NCI-H128 (cell line): ENCODE data around the gene RNF213.

Experiments used
- DNase-seq: peaks from one replicate; lab custom pipeline; 2025; ENCODE audit not compliant: unreplicated experiment; lab: John Stamatoyannopoulos, UW

The RNF213 gene

DNA sequence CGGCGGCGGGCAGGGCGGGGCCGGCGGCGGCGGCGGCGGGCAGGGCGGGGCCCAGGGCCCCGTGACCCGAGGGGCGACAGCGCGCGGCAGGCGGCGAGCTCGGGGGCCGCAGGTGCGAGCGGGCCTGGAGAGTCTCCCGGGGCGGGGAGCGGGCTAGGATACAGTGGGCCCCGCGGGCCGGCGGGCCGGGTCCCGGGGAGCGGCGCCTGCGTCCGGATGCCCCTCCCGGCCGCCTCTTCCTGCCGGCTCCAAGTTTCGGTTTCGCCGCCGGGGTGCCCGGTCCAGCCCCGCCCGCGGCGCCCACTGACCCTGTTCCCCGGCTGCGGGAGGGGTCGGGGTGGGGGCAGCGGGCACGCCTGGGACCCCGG lies at the start of gene RNF213:
RNF213 (plus strand) TSS at position 62 of the 368 bp plus-strand sequence. CDS start 2,830 bp downstream, outside the sequence.
- no peak for DNase-seq

GRCh38 chr17:80212109-80212508 lies 48.5 kb upstream of the RNF213 start:
- no peak for DNase-seq

DNA sequence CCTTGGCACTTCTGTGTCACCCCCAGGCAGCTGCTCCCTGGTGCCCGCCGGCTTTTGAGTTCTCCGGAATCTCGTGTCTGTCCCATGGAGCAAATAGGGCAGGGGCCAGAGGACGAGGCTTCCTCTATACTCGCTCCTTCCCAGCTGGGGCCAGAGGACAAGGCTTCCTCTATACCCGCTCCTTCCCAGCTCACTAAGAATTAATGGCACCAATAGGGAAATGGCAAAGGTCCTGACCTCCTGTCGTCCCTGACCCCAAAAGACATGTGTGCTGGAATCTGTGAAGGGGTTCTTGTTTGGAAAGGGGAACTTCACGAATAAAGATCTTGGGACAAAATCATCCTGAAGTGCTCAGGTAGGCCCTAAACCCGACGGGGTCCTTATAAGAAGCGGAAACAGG lies 48.1 kb upstream of the RNF213 start:
- no peak for DNase-seq

DNA sequence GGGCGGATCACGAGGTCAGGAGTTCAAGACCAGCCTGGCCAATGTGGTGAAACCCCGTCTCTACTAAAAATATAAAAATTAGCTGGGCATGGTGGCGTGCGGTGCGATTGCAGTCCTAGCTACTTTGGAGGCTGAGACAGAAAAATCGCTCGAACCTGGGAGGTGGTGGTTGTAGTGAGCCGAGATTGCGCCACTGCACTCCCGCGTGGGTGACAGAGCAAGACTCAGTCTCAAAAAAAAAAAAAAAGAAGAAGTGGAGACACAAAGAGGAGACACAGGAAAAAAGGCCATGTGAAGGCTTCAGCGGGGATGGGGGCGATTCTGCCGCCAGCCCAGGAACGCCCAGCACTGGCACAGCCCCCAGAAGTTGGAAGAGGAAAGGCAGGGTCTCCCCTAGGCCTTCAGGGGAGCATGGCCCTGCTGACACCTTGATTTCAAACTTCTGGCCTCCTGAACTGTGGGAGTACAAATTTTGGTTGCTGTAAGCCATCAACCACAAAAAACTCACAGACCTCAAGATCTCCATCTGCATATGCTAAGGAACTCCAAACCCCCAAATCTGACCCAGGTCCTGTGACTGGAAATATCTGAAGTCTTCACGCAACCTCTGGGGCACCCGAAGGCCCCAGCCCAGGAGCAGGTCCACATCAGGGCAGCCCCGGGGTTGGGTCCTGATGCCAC lies 47.5 kb upstream of the RNF213 start:
- DNase-seq = no peak

GRCh38 chr17:80213643-80213975 lies 47.0 kb upstream of the RNF213 start:
- no peak for DNase-seq

- DNase-seq = no peak
These were observed 46.4 kb upstream of the RNF213 start for GRCh38 chr17:80214012-80214877.

DNA sequence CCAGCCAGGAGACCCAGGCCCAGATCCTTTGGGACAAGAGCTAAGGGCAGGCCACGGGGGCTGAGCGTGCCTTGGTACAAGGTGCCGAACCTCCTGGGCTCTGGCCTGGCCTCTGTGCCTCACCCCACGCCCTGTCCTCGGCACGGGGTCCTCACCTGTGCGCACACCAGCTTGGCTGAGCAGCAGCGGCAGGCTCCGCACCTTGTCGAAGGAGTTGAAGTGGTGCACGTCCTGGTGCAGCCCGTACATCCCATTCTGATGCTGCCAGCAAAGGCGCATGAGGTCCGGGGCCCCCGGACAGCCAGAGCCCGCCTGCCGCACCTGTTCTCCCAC lies 45.8 kb upstream of the RNF213 start:
- DNase-seq = no peak

DNA sequence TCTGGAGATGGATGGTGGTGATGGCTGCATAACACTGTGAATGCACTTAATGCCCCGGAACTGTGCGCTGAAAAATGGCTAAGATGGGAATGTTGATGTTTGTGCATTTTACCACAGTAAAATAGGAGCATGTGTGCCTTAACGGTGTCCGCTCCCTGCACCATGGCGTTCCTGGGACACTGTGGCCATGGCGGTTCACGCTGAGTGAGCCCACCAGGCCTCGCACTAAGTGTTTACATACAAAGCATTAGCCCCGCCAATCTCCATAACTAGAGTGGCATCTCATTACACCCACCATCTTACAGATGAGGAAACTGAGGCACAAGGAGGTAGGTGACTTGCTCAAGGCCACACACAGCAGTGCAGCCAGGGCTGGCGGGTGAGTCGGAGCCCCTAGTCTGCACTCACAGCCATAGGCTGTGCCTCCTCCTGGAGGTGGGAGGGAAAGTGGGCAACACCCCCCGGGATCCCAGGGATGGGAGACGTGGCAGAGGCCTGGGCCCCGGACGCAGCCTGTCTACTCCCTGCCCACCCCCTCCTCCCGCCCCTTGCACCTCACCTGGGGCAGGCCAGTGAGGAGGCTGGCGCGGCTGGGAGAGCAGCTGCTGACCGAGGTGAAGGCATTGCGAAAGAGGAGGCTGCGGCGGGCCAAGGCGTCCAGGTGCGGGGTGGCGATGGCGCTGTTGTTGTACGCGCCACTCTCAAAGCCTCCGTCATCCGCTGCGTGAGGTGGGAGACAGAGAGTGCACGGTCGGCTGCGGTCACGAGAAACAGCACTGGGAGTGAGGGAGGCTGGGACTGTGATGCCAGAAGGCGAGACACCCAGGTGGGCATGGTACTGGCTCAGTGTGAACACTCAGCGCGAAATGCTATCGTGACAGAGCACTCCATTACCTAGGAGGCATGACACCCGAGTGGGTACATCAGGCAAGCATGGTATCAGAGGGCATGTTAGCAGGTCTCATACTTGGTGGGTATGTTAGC lies 43.9 kb upstream of the RNF213 start:
- no peak for DNase-seq

DNA sequence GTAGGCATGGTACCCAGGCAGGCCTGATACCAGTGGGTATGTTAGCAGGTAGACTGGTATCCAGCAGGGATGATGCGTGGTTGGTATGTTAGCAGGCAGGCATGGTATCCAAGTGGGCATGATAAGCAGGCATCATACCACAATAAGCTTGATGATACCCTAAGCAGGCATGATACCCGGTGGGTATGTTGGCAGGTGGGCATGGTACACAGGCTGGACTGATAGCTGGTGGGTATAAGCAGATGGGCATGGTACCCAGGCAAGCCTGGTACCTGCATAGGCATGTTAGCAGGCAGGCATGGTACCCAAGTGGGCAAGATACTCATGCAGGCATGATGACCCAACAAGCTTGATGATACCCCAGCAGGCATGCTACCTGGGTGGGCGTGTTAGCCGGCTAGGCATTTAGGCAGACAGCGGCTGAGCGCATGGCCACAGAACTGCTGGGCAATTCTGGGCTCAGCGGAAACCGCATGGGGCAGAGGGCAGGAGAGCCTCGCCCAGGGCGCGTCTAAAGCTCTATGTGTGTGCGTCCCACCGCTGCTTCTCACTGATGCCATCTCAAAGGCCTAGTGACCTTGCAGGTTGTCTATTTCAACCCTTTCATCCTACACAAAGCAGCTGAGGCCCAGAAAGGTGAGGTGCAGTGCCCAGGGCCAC lies 42.8 kb upstream of the RNF213 start:
- no peak for DNase-seq

DNA sequence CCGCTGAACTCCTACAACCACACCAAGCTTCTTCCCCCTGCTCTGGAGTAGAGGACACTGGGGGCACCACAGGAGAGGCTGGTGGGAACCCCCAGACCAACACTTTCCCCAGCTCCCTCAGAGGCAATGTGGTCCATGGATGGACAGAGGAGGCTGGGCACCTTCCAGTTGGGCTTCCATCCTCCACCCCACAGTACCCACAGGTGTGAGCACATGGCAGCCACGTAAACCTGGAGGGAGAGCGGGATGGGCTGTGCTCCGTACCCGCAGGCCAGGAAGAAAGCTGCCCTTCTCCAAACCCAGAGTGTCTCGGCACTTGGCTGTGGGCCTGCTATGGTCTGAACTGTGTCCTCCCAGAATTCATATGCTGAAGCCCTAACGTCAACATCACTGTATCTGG lies 42.3 kb upstream of the RNF213 start:
- DNase-seq = no peak

- peak; percentile 48 for DNase-seq
These were observed 41.5 kb upstream of the RNF213 start for GRCh38 chr17:80219013-80219762.

GRCh38 chr17:80219763-80220053 lies 40.9 kb upstream of the RNF213 start:
- DNase-seq = no peak

- DNase-seq = no peak
These were observed 40.5 kb upstream of the RNF213 start, which contains the start of the genes SGSH and SLC26A11 for GRCh38 chr17:80220054-80220735. Gene SGSH, minus strand, starts transcription at chr17:80220333. Its CDS starts 20 bp downstream, at chr17:80220313. Gene SLC26A11, plus strand, starts transcription at chr17:80220427. Its CDS starts 1,134 bp downstream, at chr17:80221561.

DNA sequence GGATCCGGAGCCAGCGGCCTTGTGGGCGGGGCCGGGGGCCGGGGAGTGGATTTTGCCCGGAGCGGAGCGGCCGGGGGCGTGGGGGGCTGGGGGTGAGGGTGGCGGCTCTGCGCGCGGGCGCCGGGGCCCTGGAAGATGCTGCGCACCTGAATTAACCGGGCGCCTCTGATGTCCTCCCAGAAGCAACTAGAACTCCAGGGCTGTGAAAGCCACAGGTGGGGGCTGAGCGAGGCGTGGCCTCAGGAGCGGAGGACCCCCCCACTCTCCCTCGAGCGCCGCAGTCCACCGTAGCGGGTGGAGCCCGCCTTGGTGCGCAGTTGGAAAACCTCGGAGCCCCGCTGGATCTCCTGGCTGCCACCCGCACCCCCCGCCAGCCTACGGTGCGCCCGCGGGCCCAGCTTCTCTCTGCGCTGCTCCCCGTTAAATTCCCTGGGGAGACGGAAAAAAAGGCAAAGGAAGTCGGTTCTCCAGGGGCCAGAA lies 39.9 kb upstream of the RNF213 start:
- DNase-seq = no peak

DNA sequence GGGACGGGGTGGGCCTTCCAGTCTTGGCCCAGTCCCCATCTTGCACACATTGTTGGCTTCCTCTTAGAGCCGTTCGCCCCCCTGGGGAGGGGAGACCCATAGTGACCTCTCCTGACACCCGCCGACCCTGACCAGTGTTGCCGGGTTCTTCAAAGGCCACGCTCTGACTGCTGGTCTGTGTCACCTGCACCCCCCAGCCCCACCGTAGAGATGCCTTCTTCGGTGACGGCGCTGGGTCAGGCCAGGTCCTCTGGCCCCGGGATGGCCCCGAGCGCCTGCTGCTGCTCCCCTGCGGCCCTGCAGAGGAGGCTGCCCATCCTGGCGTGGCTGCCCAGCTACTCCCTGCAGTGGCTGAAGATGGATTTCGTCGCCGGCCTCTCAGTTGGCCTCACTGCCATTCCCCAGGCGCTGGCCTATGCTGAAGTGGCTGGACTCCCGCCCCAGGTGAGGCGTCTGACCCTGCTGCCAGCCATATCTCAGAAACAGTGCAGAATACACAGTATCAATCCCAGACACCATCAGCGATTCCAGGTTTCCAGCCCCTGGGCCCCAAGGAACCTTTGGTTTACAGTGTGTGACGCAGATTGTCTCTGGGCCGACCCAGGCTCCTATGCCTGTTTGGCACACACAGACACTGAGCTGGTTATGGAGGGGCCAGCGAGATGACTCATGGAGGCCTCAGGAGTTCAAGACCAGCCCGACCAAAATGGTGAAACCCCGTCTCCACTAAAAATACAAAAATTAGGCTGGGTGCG lies 39.1 kb upstream of the RNF213 start:
- no peak for DNase-seq

DNA sequence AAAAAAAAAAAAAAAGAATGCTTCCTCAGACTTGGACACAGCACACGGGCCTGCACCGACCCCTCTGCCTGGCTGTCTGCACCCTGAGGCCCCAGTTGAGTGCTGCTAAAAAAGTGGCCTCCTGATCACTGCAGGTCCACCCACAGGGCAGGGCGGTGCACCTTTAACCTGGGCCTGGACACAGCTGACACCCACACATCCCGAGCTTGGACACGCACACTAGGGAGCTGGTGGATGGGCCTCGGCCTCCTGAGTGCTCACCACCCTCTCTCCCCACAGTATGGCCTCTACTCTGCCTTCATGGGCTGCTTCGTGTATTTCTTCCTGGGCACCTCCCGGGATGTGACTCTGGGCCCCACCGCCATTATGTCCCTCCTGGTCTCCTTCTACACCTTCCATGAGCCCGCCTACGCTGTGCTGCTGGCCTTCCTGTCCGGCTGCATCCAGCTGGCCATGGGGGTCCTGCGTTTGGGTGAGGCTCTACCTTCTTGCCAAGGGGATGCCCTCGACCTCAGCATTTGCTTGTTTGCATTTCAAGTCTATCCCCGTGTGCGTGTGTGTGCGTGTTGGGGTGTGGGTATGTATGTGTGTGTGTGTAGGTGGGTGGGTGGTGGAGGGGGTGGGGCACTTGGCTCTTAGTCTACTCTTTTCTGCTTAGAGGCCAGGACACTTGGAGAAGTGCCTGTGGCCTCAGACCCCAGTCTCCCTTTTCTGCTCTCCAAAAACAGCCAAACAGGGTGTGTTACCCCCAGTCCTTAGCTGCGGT lies 38.1 kb upstream of the RNF213 start:
- DNase-seq = no peak

GRCh38 chr17:80223142-80223815 lies 37.4 kb upstream of the RNF213 start:
- DNase-seq = no peak
